HuH-7 (cell line): ENCODE results near the gene TEX30.
"Not testable (repeated sequence)": the region's sequence is repeated elsewhere in the genome, so short reads cannot be mapped to it uniquely, and the experiment has no call there.

Experiments used
- DNase-seq: peaks from one replicate; pipeline ENCODE4 v3.0.0; 2011; ENCODE audit warnings: low spot score

Gene TEX30

DNA sequence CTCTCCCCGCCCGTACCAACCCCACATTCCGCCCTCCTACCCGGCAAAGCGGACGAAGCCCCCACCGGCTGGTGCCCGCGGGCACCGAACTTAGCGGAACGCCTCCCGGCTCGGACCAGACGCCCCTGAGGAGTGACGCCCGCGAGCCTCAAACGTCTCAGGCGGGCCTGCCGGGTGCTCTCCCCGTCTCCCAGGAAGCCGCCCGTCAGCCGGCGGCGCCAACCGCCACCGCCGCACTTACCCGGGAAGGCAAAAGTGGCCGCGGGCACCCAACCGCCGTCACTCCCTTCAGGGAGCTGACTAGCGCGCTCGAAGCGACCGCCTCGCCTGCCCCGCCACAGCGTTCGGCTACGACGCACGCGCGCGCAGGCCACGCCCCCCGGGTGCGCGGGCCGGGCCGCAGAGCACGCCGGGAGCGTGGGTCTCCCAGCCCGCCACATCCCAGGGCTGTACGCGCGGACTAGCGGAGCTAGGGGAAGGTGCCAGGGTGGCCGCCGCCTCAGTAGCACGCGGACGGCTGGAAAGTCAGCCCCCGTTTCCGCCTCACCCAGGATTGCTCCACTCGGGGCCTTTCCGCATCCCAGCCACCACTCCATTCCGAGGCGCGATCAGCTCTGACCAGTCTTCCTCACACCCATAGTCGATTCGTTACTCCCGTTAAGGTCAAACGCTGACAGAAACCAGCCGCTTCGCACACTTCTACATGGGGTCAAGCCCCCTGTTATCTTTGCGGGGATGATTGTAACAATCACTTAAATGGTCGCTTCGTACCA lies at the start of gene TEX30:
Gene TEX30 (minus strand): TSS at position 346 of the 773 bp plus-strand sequence. CDS start 3,760 bp downstream, outside the sequence.
- DNase-seq: peak; percentile 58

DNA sequence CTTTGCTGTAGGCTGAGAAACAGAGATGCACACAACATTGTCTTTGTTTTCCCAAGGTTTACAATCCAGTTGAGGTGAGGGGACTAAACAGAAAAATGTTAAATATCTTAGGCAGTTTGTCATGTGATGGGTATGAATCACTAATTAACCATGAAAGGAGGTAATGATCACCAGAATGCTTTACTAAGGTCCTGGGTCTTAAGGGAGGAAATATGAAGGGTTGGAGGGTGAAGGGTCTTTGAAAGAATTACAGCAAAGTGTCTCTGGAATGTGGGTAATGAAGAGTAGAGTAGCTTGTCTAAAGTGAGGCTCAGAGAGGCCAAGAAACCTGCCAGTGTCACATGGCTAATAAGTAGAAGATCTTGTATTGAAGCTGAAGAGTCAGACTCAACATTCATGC lies 44.3 kb upstream of the TEX30 start:
- no peak for DNase-seq

DNA sequence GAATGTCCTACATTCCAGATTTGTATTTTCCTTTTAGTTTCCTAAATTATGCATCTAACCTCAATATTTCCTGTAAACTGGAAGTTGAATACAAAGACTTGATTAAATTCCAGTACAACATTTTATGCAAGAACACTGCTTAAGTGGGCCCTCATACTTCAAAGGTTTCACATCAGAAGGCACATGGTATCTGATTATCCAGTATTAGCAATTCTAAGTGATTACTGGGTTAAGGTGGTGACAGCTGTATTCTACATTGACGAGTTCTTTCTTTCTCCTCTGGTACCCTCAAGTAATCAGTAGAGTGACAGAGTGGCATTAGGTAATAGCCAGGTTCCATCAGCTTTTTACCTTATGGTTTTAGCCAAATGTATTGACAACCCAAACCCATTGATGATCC lies 43.7 kb upstream of the TEX30 start:
- no peak for DNase-seq

DNA sequence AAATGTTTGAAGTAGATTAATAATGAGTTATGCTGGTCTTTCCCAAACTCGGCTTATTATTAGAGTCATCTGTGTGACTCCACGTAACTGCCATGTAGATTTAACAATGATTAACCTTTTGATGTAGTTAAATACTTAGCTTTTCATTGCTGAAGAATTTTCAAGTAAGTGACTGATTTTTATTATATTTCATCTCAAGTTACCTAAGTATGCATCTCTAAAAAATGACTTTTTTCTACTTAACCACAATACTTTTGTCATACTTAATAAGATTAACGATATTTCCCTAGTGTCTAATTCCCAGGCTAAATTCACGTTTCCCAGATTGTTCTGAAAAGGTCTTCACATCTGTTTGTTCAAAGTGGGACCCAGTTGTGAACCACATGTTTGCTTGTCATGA lies 43.1 kb upstream of the TEX30 start:
- no peak for DNase-seq

DNA sequence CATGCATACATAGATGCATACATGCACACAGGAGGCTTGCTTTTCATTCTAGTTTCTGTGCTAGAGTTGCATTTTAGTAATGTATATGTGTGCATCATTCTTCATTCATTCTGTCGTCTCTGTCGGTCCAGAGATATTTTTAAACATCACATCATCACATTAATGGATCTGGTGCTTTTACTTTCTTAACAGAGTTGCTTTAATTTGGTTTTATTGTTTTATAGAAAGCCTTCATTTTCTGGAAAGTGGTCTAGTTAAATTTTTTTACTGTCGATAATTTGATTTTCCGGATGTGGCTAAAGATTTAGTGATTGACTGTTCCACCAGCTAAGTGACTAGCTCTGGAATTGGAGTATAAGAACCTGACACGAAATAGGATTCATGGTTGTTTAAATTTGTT lies 42.2 kb upstream of the TEX30 start:
- no peak for DNase-seq

DNA sequence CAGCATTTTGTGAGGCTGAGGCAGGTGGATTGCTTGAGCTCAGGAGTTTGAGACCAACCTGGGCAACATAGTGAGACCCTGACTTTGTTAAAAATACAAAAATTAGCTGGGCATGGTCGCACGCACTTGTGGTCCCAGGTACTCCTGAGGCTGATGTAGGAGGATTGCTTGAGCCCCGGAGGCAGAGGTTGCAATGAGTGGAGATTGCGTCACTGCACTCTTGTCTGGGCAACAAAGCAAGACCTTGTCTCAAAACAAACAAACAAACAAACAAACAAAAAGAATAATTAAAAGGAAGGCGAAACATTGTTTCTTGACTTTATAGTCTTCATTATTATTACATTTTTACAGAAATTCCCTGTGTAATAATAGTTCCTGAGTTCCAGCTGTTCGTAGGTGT lies 41.2 kb upstream of the TEX30 start:
- no peak for DNase-seq

DNA sequence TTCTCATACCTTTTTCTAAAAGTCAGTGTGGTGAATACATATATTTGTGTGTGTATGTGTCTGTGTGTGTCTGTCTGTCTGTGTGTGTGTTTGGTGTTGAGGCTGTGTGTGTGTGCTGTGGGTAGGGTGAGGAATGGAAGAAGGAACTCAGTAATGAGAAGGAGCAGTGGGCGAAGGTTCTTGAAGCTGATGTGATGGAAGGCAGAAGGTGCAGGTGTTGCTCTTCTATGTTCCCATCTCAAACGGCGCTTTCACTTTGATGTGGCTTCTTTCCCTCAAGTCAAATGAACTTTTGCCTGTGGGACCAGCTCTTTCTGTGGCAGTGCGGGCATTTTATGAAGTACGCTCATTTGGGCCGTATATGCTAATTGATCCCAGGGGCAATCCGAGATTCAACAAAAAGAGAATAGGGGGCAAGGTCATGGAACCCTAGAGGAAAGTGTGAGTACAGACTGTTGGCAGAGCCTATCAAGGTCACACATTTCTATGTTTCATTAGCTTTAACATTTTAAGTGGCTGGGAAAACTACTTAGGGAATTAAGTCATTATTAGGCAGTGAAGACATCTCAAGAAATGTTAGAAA lies 40.5 kb upstream of the TEX30 start:
- DNase-seq: no peak

DNA sequence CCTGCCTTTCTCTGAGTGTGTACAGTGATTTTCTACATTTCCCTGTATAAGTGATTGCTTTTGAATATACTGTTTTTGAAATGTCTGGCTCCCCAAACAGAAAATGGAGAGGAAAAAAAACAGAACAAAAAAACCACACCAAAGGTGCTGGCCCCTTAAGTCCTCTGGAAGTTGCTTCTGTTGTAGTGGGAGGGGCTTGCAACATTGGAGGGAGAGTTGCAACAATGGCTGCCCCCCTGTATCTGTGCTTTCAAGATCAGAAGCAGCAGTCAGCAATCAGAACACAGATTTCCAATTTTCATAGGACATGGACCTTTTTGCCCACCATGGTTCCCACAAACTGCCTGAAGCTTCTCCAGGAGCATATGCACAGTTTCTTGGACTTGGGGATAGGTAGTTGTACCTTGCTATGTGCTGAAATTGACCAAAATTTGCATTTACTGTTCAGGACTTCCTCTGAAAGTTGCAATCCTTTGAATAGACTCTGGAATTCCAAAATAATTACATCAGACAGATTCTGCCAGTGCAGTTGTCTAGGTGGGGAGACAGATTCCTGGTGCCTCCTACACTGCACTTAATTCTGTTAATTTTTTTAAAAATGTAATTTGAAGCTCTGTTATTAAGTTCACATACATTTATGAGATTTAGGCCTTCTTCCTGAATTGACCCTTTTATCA lies 39.2 kb upstream of the TEX30 start:
- DNase-seq: no peak

DNA sequence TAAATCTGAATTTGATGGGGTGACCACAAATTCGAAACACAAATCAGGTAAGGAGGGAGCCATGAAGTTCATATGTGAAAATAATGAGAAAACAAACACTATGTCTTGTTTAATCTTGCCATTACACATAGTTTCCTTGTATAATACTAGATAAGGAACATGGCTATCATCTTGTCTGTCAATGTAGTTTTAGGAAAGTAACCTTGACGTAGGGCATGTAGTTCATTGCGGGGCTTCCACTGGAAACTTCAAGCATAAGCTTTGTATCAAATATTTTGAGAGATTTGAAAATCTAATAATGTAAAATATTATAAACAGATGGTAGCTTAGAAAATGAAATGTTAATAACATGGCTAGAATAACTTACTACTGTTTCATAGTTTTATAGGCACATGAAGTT lies 34.1 kb upstream of the TEX30 start:
- no peak for DNase-seq

DNA sequence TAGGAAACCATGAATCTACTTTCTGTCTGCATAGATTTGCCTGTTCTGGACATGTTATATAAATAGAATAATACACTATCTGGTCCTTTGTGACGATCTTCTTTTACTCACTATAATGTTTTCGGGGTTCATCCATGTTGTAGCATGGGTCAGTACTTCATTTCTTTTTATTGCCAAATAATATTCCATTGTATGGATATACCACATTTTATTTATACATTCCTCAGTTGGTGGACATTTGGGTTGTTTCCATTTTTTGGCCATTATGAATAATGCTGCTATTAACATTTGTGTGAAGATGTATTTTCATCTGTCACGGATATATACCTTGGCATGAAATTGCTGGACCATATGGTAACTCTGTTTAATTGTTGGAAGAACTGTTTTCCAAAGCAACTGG lies 32.1 kb upstream of the TEX30 start:
- no peak for DNase-seq

DNA sequence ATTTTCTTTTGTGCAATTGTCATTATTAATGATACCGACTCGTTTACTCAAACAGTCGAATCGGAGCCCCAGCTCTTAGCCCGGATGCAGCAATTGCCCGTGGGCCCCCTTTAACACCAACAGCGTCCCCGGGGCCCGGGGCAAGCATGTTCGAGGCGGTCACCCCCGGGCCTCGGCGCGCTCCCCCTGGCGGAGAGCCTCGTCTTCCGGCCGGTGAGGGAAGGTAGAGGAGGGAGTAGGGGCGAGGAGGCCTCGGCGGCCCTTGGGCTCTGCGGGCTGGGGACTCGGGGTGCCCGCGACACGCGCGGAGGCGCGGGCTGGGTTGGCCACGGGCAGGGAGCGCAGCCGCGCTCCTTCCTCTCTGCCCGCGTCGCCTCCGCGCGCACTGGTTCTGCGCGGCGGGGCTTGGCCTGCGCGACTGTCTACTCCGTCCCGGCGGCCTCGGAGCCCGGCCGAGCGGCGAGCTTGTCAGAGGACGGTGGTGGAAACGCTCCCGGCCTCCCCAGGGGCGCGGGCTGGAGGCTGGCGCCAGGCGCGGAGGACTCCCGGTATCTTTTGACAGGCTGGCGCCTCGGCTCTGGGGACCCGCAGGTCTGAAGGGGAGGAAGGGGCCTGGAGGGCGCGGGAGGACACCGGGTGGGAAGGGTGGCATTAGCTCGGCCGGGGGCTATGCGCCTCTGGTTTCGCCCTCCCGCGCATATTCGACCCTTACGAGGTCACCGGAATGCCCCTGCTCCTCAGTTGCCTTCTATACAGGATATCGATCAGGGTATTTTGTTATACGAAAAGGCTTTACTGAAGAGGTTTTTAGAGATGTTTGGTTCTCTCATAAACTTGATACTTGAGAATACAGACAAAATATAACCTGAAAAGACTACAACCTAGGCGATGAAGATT lies 26.8 kb upstream of the TEX30 start:
- peak; percentile 68 for DNase-seq

DNA sequence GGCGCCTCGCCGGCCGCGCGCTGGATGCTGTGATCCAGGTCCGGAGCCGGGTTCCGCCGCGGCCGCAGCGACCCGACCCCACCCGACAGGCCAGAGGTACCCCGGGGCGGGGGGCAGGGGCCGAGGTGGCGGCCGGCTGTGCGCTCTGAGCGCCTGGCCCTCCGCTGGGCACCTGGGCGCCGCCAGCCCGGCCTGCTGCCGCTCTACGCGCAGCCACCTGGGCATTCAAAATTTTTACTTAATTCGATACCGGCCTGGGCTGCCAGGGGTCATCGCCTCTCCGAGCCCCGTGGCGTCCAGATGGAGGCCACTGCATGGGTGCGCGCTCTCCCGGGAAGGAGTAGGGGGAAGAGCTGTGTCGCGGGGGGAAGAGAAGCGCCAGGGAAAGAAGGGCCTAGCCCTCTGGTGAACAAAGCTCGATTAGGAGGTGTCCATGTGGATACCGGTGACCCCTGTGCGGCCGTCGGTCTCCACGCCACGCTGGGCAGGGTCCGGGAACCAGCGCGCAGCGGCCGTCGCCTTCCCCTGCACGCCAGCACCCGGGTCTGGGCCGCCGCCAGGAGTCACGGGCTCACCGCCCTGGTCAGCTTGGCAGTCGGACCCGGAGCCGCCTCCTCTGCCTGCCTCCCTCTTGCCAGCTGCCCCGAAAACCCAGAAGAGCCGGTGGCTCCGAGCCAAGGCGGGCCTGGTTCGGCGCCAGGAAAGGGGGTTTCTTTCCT lies 26.0 kb upstream of the TEX30 start:
- DNase-seq: peak; percentile 10

DNA sequence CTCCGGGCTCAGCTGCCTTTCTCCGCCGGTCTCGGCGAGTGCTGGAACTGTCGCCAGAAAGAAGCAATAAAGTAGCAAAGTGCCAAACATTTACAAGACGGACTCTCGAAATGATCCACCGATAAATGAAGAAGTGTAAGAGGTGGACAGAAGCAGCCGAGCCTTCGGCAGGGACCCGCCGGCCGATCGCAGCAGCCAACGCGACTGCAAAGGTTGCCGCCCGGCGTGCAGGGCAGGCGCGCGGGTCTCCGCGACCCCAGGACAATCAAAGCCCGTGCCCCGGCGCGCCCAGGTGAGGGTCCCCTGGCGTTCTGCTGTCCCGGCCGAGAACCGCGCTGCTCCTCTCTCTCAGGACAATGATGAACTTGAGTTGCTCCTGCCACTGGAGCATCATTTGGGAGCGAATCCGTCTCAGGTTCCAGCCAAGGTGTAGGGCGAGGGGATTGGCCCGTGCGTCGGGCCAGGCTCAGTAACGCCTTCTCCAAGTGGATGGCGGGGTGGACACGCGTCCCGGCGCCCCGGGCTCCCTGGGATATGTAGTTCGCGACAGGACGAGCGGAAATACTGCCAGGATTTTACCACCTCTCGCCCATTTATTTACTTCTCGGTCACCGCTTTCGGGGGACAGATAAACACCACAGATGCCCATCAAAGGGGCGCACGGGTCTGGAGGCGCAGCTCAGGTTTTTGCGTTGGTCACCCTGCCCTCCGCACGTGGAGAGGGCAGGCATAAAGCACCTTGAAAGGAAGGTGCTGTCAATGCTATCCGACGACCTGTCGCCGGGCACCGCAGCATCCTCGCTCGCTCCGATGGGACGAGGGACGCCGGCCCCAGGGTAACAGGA lies 25.2 kb upstream of the TEX30 start, which contains the start of the genes BIVM and POGLUT2:
Gene BIVM (plus strand): TSS at position 539 of the 845 bp plus-strand sequence. CDS start 8,149 bp downstream, outside the sequence.
Gene POGLUT2 (minus strand): TSS at position 396 of the 845 bp plus-strand sequence. CDS start 306 bp downstream, at position 90.
- peak; percentile 88 for DNase-seq

DNA sequence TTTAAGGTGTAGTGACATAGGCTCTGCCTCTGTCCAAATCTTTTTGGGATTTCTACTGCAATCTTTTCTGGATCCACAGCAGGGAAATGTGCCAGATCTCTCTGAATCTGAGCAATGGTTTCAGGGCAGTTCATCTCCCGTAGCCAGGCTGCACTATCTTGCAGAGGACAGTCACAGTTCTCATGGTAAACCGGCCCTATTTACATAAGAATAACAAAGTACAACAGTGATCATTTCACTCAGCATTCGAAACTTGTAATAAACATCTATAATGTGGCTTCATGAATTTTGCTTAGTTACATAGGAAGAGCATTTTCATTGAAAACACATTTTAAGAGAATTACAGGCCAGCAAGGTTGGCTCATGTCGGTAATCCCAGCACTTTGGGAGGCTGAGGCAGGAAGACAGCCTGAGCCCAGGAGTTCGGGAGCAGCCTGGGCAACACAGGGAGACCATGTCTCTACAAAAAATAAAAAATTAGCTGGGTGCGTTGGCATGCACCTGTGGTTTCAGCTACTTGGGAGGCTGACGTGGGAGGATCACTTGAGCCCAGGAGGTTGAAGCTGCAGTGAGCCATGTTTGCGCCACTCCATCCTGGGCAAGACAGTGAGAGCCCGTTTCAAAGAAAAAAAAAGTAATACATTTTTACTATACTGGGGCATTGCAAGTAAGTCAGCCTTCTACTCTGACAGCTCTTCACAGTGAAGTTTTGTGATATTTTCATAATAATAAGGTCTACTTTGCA lies 20.2 kb upstream of the TEX30 start:
- DNase-seq: no peak

DNA sequence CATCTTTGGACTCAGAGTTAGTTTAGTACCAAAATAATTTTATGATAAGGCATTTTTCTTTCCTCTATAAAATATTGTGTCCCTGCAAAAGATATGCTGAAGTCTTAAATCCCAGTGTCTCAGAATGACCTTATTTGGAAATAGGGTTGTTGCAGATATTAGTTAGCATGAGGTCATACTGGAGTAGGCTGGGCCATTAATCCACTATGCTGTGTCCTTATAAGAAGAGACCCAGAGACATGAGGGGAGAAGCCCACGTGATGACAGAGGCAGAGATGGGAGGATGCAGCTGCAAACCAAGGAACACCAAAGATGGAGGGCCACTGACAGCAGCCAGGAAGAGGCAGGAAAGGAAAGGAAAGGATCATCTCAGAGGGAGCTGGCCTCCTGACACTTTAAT lies 18.8 kb upstream of the TEX30 start:
- no peak for DNase-seq

DNA sequence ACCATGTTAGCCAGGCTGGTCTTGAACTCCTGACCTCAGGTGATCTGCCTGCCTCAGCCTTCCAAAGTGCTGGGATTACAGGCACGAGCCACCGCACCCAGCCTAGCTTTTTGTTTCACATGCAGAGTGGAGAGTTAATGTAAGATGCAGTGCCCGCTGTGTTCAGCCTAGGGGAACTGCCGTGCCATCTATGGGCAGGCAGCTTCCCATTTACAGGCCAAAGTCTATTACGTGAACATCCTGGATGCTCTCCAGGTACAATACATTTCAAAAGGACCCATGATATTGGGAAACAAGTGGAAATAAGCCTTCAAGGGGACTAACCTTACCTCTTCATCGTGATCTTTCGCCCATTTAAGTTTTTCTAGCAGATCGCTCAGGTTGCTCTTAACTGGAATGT lies 15.1 kb upstream of the TEX30 start:
- DNase-seq: no peak

DNA sequence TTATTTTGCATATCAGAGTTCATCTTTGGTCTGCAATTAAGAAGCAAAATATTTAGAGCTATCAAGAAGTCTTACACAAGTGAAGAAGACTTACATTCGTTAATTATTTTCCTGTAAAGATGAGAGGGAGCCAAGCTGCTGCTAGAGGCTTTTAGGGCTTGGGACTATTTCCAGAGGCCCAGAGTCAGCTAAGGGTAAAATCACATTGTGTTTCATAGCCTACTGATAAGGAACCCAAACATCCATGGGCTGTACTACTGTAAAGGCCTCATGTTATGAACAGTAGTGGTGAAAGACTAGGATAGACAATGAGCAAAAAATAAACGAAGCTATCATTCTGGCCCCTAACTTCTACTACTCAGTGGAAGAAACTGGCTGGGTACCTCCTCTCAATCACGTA lies 10.9 kb upstream of the TEX30 start:
- DNase-seq: no peak

DNA sequence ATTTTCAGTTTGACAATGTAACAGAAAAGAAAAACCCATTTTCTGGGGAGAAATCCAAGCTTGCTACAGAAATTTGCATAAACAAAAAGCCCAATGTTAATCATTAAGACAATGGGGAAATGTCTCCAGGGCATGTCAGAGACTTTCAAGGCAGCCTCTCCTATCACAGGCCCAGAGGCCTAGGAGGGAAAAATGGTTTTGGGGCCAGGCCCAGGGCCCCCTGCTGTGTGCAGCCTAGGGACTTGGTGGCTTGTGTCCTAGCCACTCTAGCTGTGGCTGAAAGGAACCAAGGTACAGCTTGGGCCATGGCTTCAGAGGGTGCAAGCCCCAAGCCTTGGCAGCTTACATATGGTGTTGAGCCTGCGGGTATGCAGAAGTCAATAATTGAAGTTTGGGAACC lies 8.0 kb upstream of the TEX30 start:
- DNase-seq: no peak

DNA sequence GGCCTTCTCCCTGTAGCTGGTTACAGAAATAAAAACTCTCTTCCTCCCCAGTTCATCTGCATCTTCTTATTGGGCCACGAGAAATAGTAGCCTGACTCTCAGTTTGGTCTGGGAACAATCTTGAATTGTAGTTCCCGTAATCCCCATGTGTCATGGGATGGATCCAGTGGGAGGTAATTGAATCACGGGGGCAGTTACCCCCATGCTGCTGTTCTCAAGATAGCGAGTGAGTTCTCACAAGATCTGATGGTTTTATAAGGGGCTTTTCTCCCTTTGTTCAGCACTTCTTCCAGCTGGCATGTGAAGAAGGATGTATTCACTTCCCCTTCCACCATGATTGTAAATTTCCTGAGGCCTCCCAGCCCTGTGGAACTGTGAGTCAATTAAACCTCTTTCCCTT lies 7.1 kb upstream of the TEX30 start:
- DNase-seq: not testable (repeated sequence)
